CD4-positive, alpha-beta T cell (primary cell): ENCODE data around the gene IGSF10. TPM values are rescaled to one million over a fixed set of nuclear protein-coding genes. Genes with fewer than 3 reads are reported as not detected.

Source experiments
- ATAC-seq: fragments of 200-7000 bp; cut with Tn5 transposase; one replicate; pipeline ENCODE4 v1.10.0; 2022; ENCODE audit warnings: mild to moderate bottlenecking; ENCODE audit not compliant: poor library complexity
- CTCF ChIA-PET: fragments of 350-600 bp; sonication (Branson Sonifier 250); formaldehyde crosslinking; loops from one replicate; lab custom pipeline; 2021; ENCODE audit warnings: antibody characterized with exemption, inconsistent platforms; lab: Charles Lee
- POLR2A ChIA-PET: fragments of 350-600 bp; sonication (Branson Sonifier 250); formaldehyde crosslinking; loops from one replicate; lab custom pipeline; 2021; ENCODE audit warnings: antibody characterized with exemption, inconsistent platforms; lab: Charles Lee
- DNase-seq, 14 experiments: peaks; one replicate each; pipeline ENCODE4 v3.0.0-alpha.2; 2013 to 2020; ENCODE audit warnings: mixed read lengths in 2 of 14
- H3K27ac ChIP-seq, 2 donors: one replicate each; pipeline versions ENCODE4 v1.5.1 to v1.7.0; 2013; ENCODE audit warnings: low read length in 2 of 2, low read depth in 1 of 2, mild to moderate bottlenecking in 1 of 2
- H3K27me3 ChIP-seq, 2 experiments: 1 replicate in 1 of 2; 2 replicates in 1 of 2; pipeline versions ENCODE4 v1.6.1 to v1.7.0; 2013; ENCODE audit warnings: low read length in 2 of 2, control low read depth in 1 of 2, mild to moderate bottlenecking in 1 of 2, moderate library complexity in 1 of 2; ENCODE audit not compliant: insufficient read depth in 2 of 2, control insufficient read depth in 1 of 2
- H3K36me3 ChIP-seq: one replicate; pipeline ENCODE4 v1.6.1; 2013; ENCODE audit warnings: low read length, control low read depth; ENCODE audit not compliant: insufficient read depth
- H3K4me1 ChIP-seq: one replicate; pipeline ENCODE4 v1.6.1; 2013; ENCODE audit warnings: low read length, control low read depth; ENCODE audit not compliant: insufficient read depth
- H3K4me3 ChIP-seq: one replicate; pipeline ENCODE4 v1.5.1; 2013; ENCODE audit warnings: mild to moderate bottlenecking, low read length, moderate library complexity
- H3K9me3 ChIP-seq, 2 experiments: 1 replicate in 1 of 2; 2 replicates in 1 of 2; pipeline versions ENCODE4 v1.6.1 to v1.7.0; 2013; ENCODE audit warnings: low read length in 2 of 2, mild to moderate bottlenecking in 2 of 2, control low read depth in 1 of 2, moderate library complexity in 1 of 2; ENCODE audit not compliant: control insufficient read depth in 1 of 2, insufficient read depth in 1 of 2
- H3K27ac Mint-ChIP-seq: one replicate; pipeline ENCODE4 v1.8.0; 2020; ENCODE audit warnings: mixed read lengths
- H3K27me3 Mint-ChIP-seq: one replicate; pipeline ENCODE4 v1.8.0; 2021; ENCODE audit warnings: mixed read lengths
- H3K36me3 Mint-ChIP-seq: one replicate; pipeline ENCODE4 v1.8.0; 2021; ENCODE audit warnings: low read depth, mixed read lengths
- H3K4me1 Mint-ChIP-seq: one replicate; pipeline ENCODE4 v1.8.0; 2021; ENCODE audit warnings: low read depth, mixed read lengths
- H3K4me3 Mint-ChIP-seq: one replicate; pipeline ENCODE4 v1.8.0; 2020; ENCODE audit warnings: mild to moderate bottlenecking, mixed read lengths
- H3K9me3 Mint-ChIP-seq: one replicate; pipeline ENCODE4 v1.8.0; 2020; ENCODE audit warnings: mixed read lengths
- CTCF ChIP-seq: fragments of 200-600 bp; IDR thresholded peaks from one replicate; pipeline ENCODE4 v1.8.0; 2022; ENCODE audit warnings: antibody characterized with exemption, mild to moderate bottlenecking
- intact Hi-C, 2 experiments: fragments of 100-400 bp; cut with DNase I in 1 of 2; cut with micrococcal nuclease in 1 of 2; formaldehyde crosslinking; loops; one replicate each; pipeline versions ENCODE4 v1.15.1 to v1.9.0; 2023 to 2025; cut with DNase I, micrococcal nuclease
- total RNA-seq, 174 experiments: library from RNA in 2 of 174; stranded (reverse) in 2 of 174; gene quantifications; one replicate each; pipeline ENCODE4 v1.2.3 and lab custom pipeline; 2021 to 2026

Gene IGSF10
- total RNA-seq, 2 experiments from 2014 or later = not detected

GRCh38 chr3:151436675-151437446 lies 24.0 kb downstream of the IGSF10 start:
- intact Hi-C loops = loop anchor here in 1 of 2 experiments (5.0 to 10.0 kb wide), 2 partner anchors 212 to 400 kb away; no protein-coding TSS in a partner anchor
- H3K4me1 ChIP-seq = no peaks in the 10 kb centered on the region

GRCh38 chr3:151434151-151434890 lies 26.5 kb downstream of the IGSF10 start:
- intact Hi-C loops = loop anchor here in 1 of 2 experiments (10.0 kb wide), 1 partner anchor 210 kb away; no protein-coding TSS in a partner anchor
- H3K27ac ChIP-seq = no peak overlapping the region
- CTCF ChIA-PET = no interaction called here
- H3K4me1 ChIP-seq = no peaks in the 10 kb centered on the region
- H3K4me3 ChIP-seq = no peak overlapping the region
- no peak overlapping the region for H3K27ac Mint-ChIP-seq
- DNase-seq (no peak), ATAC-seq (no peak)
- TF ChIP-seq CTCF = no peak
- H3K9me3 ChIP-seq = no peaks in the 10 kb centered on the region
- POLR2A ChIA-PET = no interaction called here
- no peaks in the 10 kb centered on the region for H3K9me3 Mint-ChIP-seq
- H3K4me3 Mint-ChIP-seq = no peak overlapping the region
- H3K4me1 Mint-ChIP-seq = no peaks in the 10 kb centered on the region
- no peaks in the 10 kb centered on the region for H3K36me3 ChIP-seq
- H3K27me3 ChIP-seq = no peaks in the 10 kb centered on the region
- no peaks in the 10 kb centered on the region for H3K36me3 Mint-ChIP-seq
- H3K27me3 Mint-ChIP-seq = no peaks in the 10 kb centered on the region

More at GRCh38 chr3:151436675-151437446, 24.0 kb downstream of the IGSF10 start:
- ATAC-seq (no peak), DNase-seq (no peak)
- Histone ChIP-seq H3K27me3 (no peaks in the 10 kb centered on the region), H3K4me3 (no peak overlapping the region), H3K9me3 (no peaks in the 10 kb centered on the region), H3K36me3 (no peaks in the 10 kb centered on the region), H3K27ac (no peak overlapping the region)
- no peak overlapping the region for H3K27ac Mint-ChIP-seq
- TF ChIP-seq CTCF = no peak
- H3K27me3 Mint-ChIP-seq = peaks cover 4% of the 10 kb centered on the region
- CTCF ChIA-PET = no interaction called here
- POLR2A ChIA-PET = no interaction called here
- H3K4me3 Mint-ChIP-seq = no peak overlapping the region
- H3K36me3 Mint-ChIP-seq = no peaks in the 10 kb centered on the region
- no peaks in the 10 kb centered on the region for H3K9me3 Mint-ChIP-seq
- no peaks in the 10 kb centered on the region for H3K4me1 Mint-ChIP-seq

GRCh38 chr3:151432616-151433372 lies 28.1 kb downstream of the IGSF10 start:
- CTCF ChIA-PET = no interaction called here
- DNase-seq (no peak), ATAC-seq (no peak)
- H3K36me3 ChIP-seq = no peaks in the 10 kb centered on the region
- no peaks in the 10 kb centered on the region for H3K36me3 Mint-ChIP-seq
- intact Hi-C loops = loop anchor here in 1 of 2 experiments (10.0 kb wide), 1 partner anchor 208 kb away; no protein-coding TSS in a partner anchor
- H3K4me1 ChIP-seq = no peaks in the 10 kb centered on the region
- POLR2A ChIA-PET = no interaction called here
- no peaks in the 10 kb centered on the region for H3K27me3 ChIP-seq
- H3K27ac Mint-ChIP-seq = no peak overlapping the region
- TF ChIP-seq CTCF = no peak
- no peak overlapping the region for H3K27ac ChIP-seq
- H3K9me3 ChIP-seq = no peaks in the 10 kb centered on the region
- H3K4me1 Mint-ChIP-seq = no peaks in the 10 kb centered on the region
- no peaks in the 10 kb centered on the region for H3K27me3 Mint-ChIP-seq
- H3K9me3 Mint-ChIP-seq = no peaks in the 10 kb centered on the region
- H3K4me3 ChIP-seq = no peak overlapping the region
- no peak overlapping the region for H3K4me3 Mint-ChIP-seq
